Gastroesophageal sphincter (tissue), 4 donors: ENCODE results near the gene CPED1. TPM values are rescaled to one million over a fixed set of nuclear protein-coding genes. Genes with fewer than 3 reads are reported as not detected.

ENCODE experiments used
- ATAC-seq: fragments of 150-250 bp; one replicate; pipeline ENCODE4 v1.9.1; 2016; ENCODE audit warnings: mild to moderate bottlenecking, moderate library complexity
- H3K27ac ChIP-seq, 4 donors: fragments of 200-600 bp; sonication (generic) in 3 of 4; 1 replicate in 3 of 4; 2 replicates in 1 of 4; pipeline ENCODE4 v1.5.1; 2016 to 2019
- H3K27me3 ChIP-seq: fragments of 200-600 bp; sonication (generic); one replicate; pipeline ENCODE4 v1.5.1; 2019
- H3K36me3 ChIP-seq, 2 donors: fragments of 200-600 bp; sonication (generic); one replicate each; pipeline ENCODE4 v1.5.1; 2019; ENCODE audit warnings: control low read depth in 1 of 2
- H3K4me1 ChIP-seq, 3 donors: fragments of 200-600 bp; sonication (generic); 1 replicate in 2 of 3; 2 replicates in 1 of 3; pipeline ENCODE4 v1.5.1; 2016 to 2019; ENCODE audit warnings: control low read depth in 2 of 3
- H3K4me3 ChIP-seq, 2 donors: fragments of 200-600 bp; sonication (generic); one replicate each; pipeline ENCODE4 v1.5.1; 2019; ENCODE audit warnings: mild to moderate bottlenecking in 1 of 2, moderate library complexity in 1 of 2
- H3K9me3 ChIP-seq, 3 donors: fragments of 200-600 bp; sonication (generic); one replicate each; pipeline ENCODE4 v1.5.1; 2017 to 2019; ENCODE audit warnings: control low read depth in 2 of 3
- EP300 ChIP-seq: sonication (generic); formaldehyde crosslinking; IDR thresholded peaks from one replicate; pipeline ENCODE4 v1.6.1; 2017; ENCODE audit warnings: antibody characterized with exemption, mild to moderate bottlenecking
- POLR2A ChIP-seq, 2 donors: fragments of 450-650 bp; IDR thresholded peaks; one replicate each; pipeline ENCODE4 v1.6.1; 2017; ENCODE audit warnings: antibody characterized with exemption in 2 of 2, mild to moderate bottlenecking in 2 of 2, moderate library complexity in 1 of 2
- POLR2AphosphoS5 ChIP-seq: sonication (generic); formaldehyde crosslinking; IDR thresholded peaks from one replicate; pipeline ENCODE4 v1.6.1; 2017; ENCODE audit warnings: antibody characterized with exemption
- WGBS, 2 donors: methylation state at CpG; one replicate each; pipeline ENCODE4 v1.1.5; 2018; ENCODE audit warnings: low coverage in 1 of 2; 5-methylcytosine and 5-hydroxymethylcytosine counted together
- total RNA-seq, 4 donors: library from RNA; depleted of rRNA; stranded (reverse); fragments of >200 nt; gene quantifications; one replicate each; pipeline ENCODE4 v1.1.0, GENCODE V29; 2016
- TF ChIP-seq, protein P1 (sequence below), 4 experiments: fragments of 200-600 bp in 2 of 4; fragments of 450-650 bp in 2 of 4; sonication (generic) in 1 of 4; IDR thresholded peaks; one replicate each; pipeline ENCODE4 v1.5.1; 2017 to 2019; ENCODE audit warnings: antibody characterized with exemption in 4 of 4, mild to moderate bottlenecking in 2 of 4, moderate library complexity in 2 of 4

Gene CPED1
- total RNA-seq, 4 donors from 2014 or later: 35.1 to 97.7 (median 60.5) TPM

DNA sequence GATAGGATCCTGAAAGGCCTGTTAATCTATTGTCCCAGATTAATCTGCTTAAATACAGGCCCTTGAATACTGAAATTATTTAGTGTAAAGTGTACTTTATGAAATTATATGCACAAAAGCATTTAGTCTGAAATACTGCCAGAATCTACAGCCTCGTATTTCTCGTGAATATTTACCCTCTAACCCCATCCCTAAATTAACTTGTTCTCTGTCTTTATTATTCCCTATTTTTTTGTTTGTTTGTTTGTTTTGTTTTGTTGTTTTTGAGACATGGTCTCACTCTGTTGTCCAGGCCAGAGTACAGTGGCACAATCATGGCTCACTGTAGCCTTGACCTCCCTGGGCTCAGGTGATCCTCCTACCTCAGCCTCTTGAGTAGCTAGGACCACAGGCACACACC, 2.7 kb upstream of the CPED1 start:
- Histone ChIP-seq H3K4me3 (no peak overlapping the region), H3K4me1 (peaks cover 0 to 26% (median 3%) of the 10 kb centered on the region in 3 donors), H3K36me3 (no peaks in the 10 kb centered on the region), H3K27ac (no peak overlapping the region), H3K27me3 (no peaks in the 10 kb centered on the region), H3K9me3 (no peaks in the 10 kb centered on the region)
- TF ChIP-seq EP300: no peak
- TF ChIP-seq, protein P1, sequence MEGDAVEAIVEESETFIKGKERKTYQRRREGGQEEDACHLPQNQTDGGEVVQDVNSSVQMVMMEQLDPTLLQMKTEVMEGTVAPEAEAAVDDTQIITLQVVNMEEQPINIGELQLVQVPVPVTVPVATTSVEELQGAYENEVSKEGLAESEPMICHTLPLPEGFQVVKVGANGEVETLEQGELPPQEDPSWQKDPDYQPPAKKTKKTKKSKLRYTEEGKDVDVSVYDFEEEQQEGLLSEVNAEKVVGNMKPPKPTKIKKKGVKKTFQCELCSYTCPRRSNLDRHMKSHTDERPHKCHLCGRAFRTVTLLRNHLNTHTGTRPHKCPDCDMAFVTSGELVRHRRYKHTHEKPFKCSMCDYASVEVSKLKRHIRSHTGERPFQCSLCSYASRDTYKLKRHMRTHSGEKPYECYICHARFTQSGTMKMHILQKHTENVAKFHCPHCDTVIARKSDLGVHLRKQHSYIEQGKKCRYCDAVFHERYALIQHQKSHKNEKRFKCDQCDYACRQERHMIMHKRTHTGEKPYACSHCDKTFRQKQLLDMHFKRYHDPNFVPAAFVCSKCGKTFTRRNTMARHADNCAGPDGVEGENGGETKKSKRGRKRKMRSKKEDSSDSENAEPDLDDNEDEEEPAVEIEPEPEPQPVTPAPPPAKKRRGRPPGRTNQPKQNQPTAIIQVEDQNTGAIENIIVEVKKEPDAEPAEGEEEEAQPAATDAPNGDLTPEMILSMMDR (IDR thresholded peaks at IDR 0.05): no peak
- no peak for TF ChIP-seq POLR2AphosphoS5
- no peak for TF ChIP-seq POLR2A (IDR thresholded peaks at IDR 0.05)
- 88% methylated on average over 2 of the region's 2 CpGs; no CpG with 5 or more reads in 1 of the 2 donors for WGBS, 2 donors
- ATAC-seq: no peak

DNA sequence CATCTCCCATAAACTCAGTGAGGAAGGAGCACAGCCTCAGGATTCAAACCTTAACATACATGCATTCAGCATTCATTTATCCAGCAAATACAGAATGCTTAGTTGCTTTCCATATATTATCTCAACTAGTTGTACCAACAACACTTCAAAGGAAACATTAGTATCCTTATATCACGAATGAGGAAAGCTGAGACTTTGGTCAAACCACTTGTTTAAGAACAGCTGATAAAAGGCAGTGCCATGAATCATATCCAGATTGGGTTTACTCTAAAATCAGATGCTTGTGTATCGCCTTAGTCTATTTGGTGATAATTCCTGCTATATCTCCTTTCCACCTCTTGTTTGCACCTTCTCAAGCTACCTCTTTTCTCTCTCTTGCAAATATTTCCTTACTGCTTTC, 1.9 kb upstream of the CPED1 start:
- Histone ChIP-seq H3K4me1 (peaks cover 0 to 34% (median 3%) of the 10 kb centered on the region in 3 donors), H3K36me3 (no peaks in the 10 kb centered on the region), H3K9me3 (no peaks in the 10 kb centered on the region), H3K4me3 (no peak overlapping the region), H3K27me3 (no peaks in the 10 kb centered on the region), H3K27ac (no peak overlapping the region)
- TF ChIP-seq, protein P1 (IDR thresholded peaks at IDR 0.05): no peak
- TF ChIP-seq POLR2AphosphoS5 (no peak), POLR2A (IDR thresholded peaks at IDR 0.05) (no peak), EP300 (no peak)
- ATAC-seq: no peak
- WGBS, 2 donors: 93 to 94% methylated on average over 2 of the region's 2 CpGs

DNA sequence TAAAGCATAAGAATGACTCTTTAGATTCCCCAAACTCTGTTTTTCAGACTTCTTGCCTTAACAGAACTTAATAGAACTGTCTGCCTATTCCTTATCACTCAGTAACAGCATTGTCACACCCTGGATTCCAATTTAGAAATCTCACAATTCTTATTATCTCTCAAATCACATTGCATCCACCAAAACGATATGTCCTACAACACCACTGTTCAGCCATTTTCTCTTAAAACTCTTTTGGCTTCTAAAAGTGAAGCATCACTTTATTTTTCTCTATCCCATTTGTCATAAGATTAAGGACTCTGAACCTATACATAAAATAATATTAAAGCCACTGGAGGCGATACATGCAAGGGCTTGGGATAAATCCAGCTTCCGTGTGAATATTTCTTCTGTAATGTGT, 1.2 kb upstream of the CPED1 start:
- no peaks in the 10 kb centered on the region for H3K27me3 ChIP-seq
- WGBS, 2 donors: 0 to 2% methylated on average over 3 of the region's 3 CpGs
- H3K36me3 ChIP-seq: no peaks in the 10 kb centered on the region
- peak overlapping the region in 3 of 4 donors; percentile 85 to 91 (median 90) for H3K27ac ChIP-seq
- TF ChIP-seq POLR2A (IDR thresholded peaks at IDR 0.05) (no peak), EP300 (no peak), POLR2AphosphoS5 (no peak)
- TF ChIP-seq, protein P1 (IDR thresholded peaks at IDR 0.05): no peak
- H3K4me3 ChIP-seq: peak overlapping the region in 1 of 2 donors; percentile 55
- ATAC-seq: no peak
- peaks cover 0 to 41% (median 3%) of the 10 kb centered on the region in 3 donors for H3K4me1 ChIP-seq
- H3K9me3 ChIP-seq: no peaks in the 10 kb centered on the region

DNA sequence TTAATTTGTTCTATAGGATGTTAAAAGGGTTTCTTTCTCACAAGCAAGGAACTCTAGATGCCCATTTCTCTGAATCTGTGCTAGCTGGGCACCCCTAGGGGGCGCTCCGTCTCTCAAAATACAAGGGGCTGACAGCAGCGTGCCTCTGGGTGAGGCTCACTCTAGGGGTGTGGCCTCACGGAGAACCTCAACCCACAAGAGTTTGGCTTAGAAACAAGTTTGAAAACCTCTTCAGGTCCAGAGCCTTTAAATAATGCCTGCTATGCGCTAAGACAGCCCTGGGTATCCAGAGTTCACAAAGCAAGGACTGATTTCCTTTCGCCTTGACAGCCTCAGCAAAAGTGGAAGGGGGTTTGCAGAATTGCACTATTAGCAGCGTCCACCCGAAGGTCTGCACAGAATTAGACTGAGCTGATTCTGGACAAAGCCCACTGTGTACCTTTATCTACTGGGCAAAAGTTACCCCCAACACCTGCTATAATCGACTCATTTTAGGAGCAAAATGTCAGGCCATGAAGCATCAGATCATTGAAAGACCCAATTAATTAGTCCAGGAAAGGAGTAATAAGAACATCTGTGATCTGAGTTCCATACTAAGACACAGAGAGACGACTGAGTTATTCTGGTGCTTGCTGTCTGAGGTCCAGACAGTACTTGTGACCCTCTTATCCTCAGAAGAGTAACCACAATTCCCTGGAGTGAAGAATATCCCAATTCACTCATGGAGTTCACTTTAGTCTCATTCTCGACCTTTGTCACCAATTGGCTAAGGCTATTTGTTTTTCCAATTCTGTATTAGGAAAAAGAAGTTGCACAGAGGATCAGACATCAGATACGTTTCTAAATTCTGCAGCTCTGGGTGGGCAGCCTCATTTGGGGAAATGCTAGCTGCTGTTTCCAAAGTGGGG, 574 bp upstream of the CPED1 start:
- no peaks in the 10 kb centered on the region for H3K9me3 ChIP-seq
- peak overlapping the region; percentile 85 to 97 (median 90) for H3K27ac ChIP-seq
- H3K4me3 ChIP-seq: peak overlapping the region; percentile 49 to 55
- no peaks in the 10 kb centered on the region for H3K36me3 ChIP-seq
- WGBS, 2 donors: 0 to 3% methylated on average over 6 to 7 of the region's 12 CpGs
- H3K4me1 ChIP-seq: peaks cover 0 to 47% (median 6%) of the 10 kb centered on the region in 3 donors
- no peaks in the 10 kb centered on the region for H3K27me3 ChIP-seq
- peak; percentile 88 for ATAC-seq
- TF ChIP-seq EP300 (no peak), POLR2AphosphoS5 (peak; percentile 42)
- TF ChIP-seq, protein P1 (IDR thresholded peaks at IDR 0.05): peak; percentile 86 to 96 (median 92)
